ENCODE data around the gene CTSG.
"Not testable (repeated sequence)": the region's sequence is repeated elsewhere in the genome, so short reads cannot be mapped to it uniquely, and the experiment has no call there.

Gene CTSG

GRCh38 chr14:24595073-24595808 is 19.2 kb upstream of the CTSG start:
- no peaks in the 10 kb centered on the region for H3K36me3 ChIP-seq (replicated peaks)
- no peak overlapping the region for H3K4me3 ChIP-seq (ENCODE audit: low read depth, low read length)
- no peak for DNase-seq
- in situ Hi-C loops (cut with HindIII; ENCODE audit: low pct_ligation_motif_present, low sequenced_read_pairs), result no loop called here
- no peak for TF ChIP-seq CTCF (IDR thresholded peaks at IDR 0.05; ENCODE audit: low read depth, low read length, missing control alignments)
- H3K27me3 ChIP-seq (replicated peaks), result no peaks in the 10 kb centered on the region
- no peak overlapping the region for H3K27ac ChIP-seq

GRCh38 chr14:24591004-24591403 is 15.0 kb upstream of the CTSG start:
- in situ Hi-C loops (cut with HindIII; ENCODE audit: low pct_ligation_motif_present, low sequenced_read_pairs), result not testable (repeated sequence)

GRCh38 chr14:24584402-24584801 is 8.4 kb upstream of the CTSG start:
- H3K27ac ChIP-seq; in situ Hi-C loops (cut with HindIII; ENCODE audit: low pct_ligation_motif_present, low sequenced_read_pairs); H3K27me3 ChIP-seq (replicated peaks); H3K4me3 ChIP-seq (ENCODE audit: low read depth, low read length); H3K36me3 ChIP-seq (replicated peaks); DNase-seq: not testable (repeated sequence)

More at GRCh38 chr14:24591004-24591403, 15.0 kb upstream of the CTSG start:
- H3K27me3 ChIP-seq (replicated peaks); DNase-seq; H3K4me3 ChIP-seq (ENCODE audit: low read depth, low read length); H3K27ac ChIP-seq; H3K36me3 ChIP-seq (replicated peaks): not testable (repeated sequence)

- Histone ChIP-seq H3K4me3 (ENCODE audit: low read depth, low read length) (no peak overlapping the region), H3K27ac (no peak overlapping the region), H3K36me3 (replicated peaks) (no peaks in the 10 kb centered on the region), H3K27me3 (replicated peaks) (no peaks in the 10 kb centered on the region)
- no peak for TF ChIP-seq CTCF (IDR thresholded peaks at IDR 0.05; ENCODE audit: low read depth, low read length, missing control alignments)
- in situ Hi-C loops (cut with HindIII; ENCODE audit: low pct_ligation_motif_present, low sequenced_read_pairs), result no loop called here
- no peak for DNase-seq
Observed at GRCh38 chr14:24578558-24578957, 2.5 kb upstream of the CTSG start.

GRCh38 chr14:24576771-24577170 is 721 bp upstream of the CTSG start:
- H3K27me3 ChIP-seq (replicated peaks), result no peaks in the 10 kb centered on the region
- H3K36me3 ChIP-seq (replicated peaks), result no peaks in the 10 kb centered on the region
- no peak for DNase-seq
- no peak for TF ChIP-seq CTCF (IDR thresholded peaks at IDR 0.05; ENCODE audit: low read depth, low read length, missing control alignments)
- in situ Hi-C loops (cut with HindIII; ENCODE audit: low pct_ligation_motif_present, low sequenced_read_pairs), result no loop called here
- H3K27ac ChIP-seq, result no peak overlapping the region
- H3K4me3 ChIP-seq (ENCODE audit: low read depth, low read length), result no peak overlapping the region

- H3K36me3 ChIP-seq (replicated peaks), result no peaks in the 10 kb centered on the region
- no peaks in the 10 kb centered on the region for H3K27me3 ChIP-seq (replicated peaks)
- H3K27ac ChIP-seq, result no peak overlapping the region
- in situ Hi-C loops (cut with HindIII; ENCODE audit: low pct_ligation_motif_present, low sequenced_read_pairs), result no loop called here
- DNase-seq, result no peak
- no peak overlapping the region for H3K4me3 ChIP-seq (ENCODE audit: low read depth, low read length)
- TF ChIP-seq CTCF (IDR thresholded peaks at IDR 0.05; ENCODE audit: low read depth, low read length, missing control alignments), result no peak
Observed at GRCh38 chr14:24574206-24574774, 1.8 kb downstream of the CTSG start.

- DNase-seq, result no peak
- H3K27ac ChIP-seq, result no peak overlapping the region
- no peaks in the 10 kb centered on the region for H3K36me3 ChIP-seq (replicated peaks)
- in situ Hi-C loops (cut with HindIII; ENCODE audit: low pct_ligation_motif_present, low sequenced_read_pairs), result no loop called here
- no peak for TF ChIP-seq CTCF (IDR thresholded peaks at IDR 0.05; ENCODE audit: low read depth, low read length, missing control alignments)
- H3K4me3 ChIP-seq (ENCODE audit: low read depth, low read length), result no peak overlapping the region
- no peaks in the 10 kb centered on the region for H3K27me3 ChIP-seq (replicated peaks)
Observed at GRCh38 chr14:24566318-24566717, 9.7 kb downstream of the CTSG start.

Measured in brain microvascular endothelial cell (primary cell).